ENCODE results near the gene GPSM3.

Gene GPSM3

DNA sequence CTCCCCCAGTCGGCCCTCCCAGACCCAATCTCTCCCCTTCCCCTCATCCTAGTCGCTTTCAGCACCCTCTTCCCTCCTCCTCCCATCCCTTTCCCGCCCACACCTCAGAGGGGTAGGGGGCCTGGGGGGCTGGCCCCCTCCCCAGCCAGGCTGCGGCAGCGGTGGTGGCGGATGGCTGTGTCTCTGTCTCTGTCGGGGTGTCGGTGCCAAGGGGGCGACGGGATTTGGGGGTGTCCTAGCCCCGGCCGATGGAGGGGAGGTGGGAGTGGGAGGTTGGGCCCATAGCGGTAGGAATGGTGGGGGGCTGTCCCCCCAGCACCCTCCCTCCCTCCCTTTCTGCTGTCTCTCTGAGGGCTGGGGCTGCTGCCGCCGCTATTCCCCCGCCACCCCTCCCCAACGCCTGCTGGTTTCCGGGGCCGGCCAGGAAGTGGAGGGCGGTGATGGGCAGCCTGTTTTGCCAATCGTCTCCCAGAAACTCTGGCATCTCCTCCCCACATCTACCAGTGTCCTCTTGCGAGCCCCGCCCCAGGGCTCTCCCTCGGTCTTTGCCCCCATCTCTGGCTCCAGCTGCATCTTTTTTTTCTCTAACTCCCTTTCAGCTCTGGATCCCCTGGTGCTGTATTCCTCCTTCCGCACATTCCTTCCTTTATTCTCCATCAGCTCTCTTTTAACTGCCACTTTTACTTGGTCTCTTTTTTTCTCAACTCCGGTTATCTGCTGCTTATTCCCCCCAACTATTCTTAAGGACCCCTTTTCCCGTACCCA, 16.6 kb downstream of the GPSM3 start, which contains the start of gene AGPAT1:
AGPAT1 (minus strand) TSS at position 374 of the 765 bp plus-strand sequence. CDS start 4,588 bp downstream, outside the sequence.
- Histone ChIP-seq H3K27me3 (ENCODE audit: insufficient read depth, low read length, poor library complexity) (no peaks in the 10 kb centered on the region), H2BK120ac (ENCODE audit: low read depth, low read length) (no peak within 1 kb of the TSS), H3K27ac (ENCODE audit: low read depth, low read length) (peak within 1 kb of the TSS; percentile 89), H3K4me2 (ENCODE audit: low read length) (peak within 1 kb of the TSS; percentile 90), H4K8ac (ENCODE audit: low read depth, low read length) (no peak within 1 kb of the TSS), H3K56ac (ENCODE audit: low read length) (peak within 1 kb of the TSS; percentile 98), H3K36me3 (ENCODE audit: control insufficient read depth, insufficient read depth, low read length) (peaks cover 1% of the 10 kb centered on the region), H3K4me1 (ENCODE audit: control insufficient read depth, low read depth, low read length) (peaks cover 17% of the 10 kb centered on the region), H2AK5ac (ENCODE audit: low read length) (peak within 1 kb of the TSS; percentile 97), H2BK5ac (ENCODE audit: low read length) (peak within 1 kb of the TSS; percentile 27), H3K79me1 (ENCODE audit: low read length) (peaks cover 27% of the 10 kb centered on the region), H3K9ac (ENCODE audit: low read length) (peak within 1 kb of the TSS; percentile 88), H3K79me2 (ENCODE audit: control insufficient read depth, insufficient read depth, low read length) (peaks cover 37% of the 10 kb centered on the region), H3K4ac (ENCODE audit: low read depth, low read length) (peak within 1 kb of the TSS; percentile 73), H3K23ac (ENCODE audit: low read length) (no peak within 1 kb of the TSS), H3K4me3 (ENCODE audit: low read length) (peak within 1 kb of the TSS; percentile 44), H3K18ac (ENCODE audit: low read length) (peak within 1 kb of the TSS; percentile 89), H2BK15ac (replicated peaks; ENCODE audit: low read depth) (no peak within 1 kb of the TSS), H4K5ac (ENCODE audit: low read length) (peak within 1 kb of the TSS; percentile 68)
- no CpG with 5 or more reads among the region's 27 CpGs for WGBS (ENCODE audit: extremely low coverage, insufficient coverage, low lambda C conversion rate)
- peak; percentile 98 for DNase-seq

GRCh38 chr6:32175322-32175710, 17.1 kb downstream of the GPSM3 start:
- H2BK120ac ChIP-seq (ENCODE audit: low read depth, low read length) = no peak overlapping the region
- no peak overlapping the region for H3K4ac ChIP-seq (ENCODE audit: low read depth, low read length)
- no peak overlapping the region for H4K8ac ChIP-seq (ENCODE audit: low read depth, low read length)
- H2AK5ac ChIP-seq (ENCODE audit: low read length) = no peak overlapping the region
- no peaks in the 10 kb centered on the region for H3K36me3 ChIP-seq (ENCODE audit: control insufficient read depth, insufficient read depth, low read length)
- H3K79me2 ChIP-seq (ENCODE audit: control insufficient read depth, insufficient read depth, low read length) = peaks cover 37% of the 10 kb centered on the region
- no peak for DNase-seq
- H2BK5ac ChIP-seq (ENCODE audit: low read length) = no peak overlapping the region
- H2BK15ac ChIP-seq (replicated peaks; ENCODE audit: low read depth) = no peak overlapping the region
- peak overlapping the region; percentile 90 for H3K4me2 ChIP-seq (ENCODE audit: low read length)
- H3K23ac ChIP-seq (ENCODE audit: low read length) = no peak overlapping the region
- WGBS (ENCODE audit: extremely low coverage, insufficient coverage, low lambda C conversion rate) = no CpG with 5 or more reads among the region's 2 CpGs
- H3K56ac ChIP-seq (ENCODE audit: low read length) = peak overlapping the region; percentile 98
- H3K4me1 ChIP-seq (ENCODE audit: control insufficient read depth, low read depth, low read length) = peaks cover 17% of the 10 kb centered on the region
- H4K5ac ChIP-seq (ENCODE audit: low read length) = no peak overlapping the region
- peak overlapping the region; percentile 44 for H3K4me3 ChIP-seq (ENCODE audit: low read length)
- H3K79me1 ChIP-seq (ENCODE audit: low read length) = peaks cover 27% of the 10 kb centered on the region
- H3K27me3 ChIP-seq (ENCODE audit: insufficient read depth, low read length, poor library complexity) = no peaks in the 10 kb centered on the region
- no peak overlapping the region for H3K27ac ChIP-seq (ENCODE audit: low read depth, low read length)
- H3K18ac ChIP-seq (ENCODE audit: low read length) = peak overlapping the region; percentile 89
- peak overlapping the region; percentile 78 for H3K9ac ChIP-seq (ENCODE audit: low read length)

DNA sequence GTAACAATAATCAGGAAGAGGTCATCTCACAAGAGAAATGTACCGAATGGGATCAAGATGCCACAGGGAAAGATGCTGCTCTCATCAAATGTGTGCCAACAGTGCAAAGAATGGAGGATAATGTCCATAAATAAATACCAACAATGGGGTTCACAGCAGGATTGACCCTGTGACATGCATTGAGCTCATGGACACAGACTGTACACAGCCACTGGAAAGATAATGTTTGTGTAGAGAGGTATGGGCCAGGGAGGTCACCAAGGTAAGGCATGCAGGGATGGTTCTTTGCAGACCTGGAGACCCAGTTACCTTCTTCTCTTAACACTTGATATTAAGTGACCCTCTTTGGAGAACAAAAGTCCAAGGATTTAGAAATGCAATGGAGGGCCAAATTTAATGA, 18.0 kb downstream of the GPSM3 start:
- H3K27me3 ChIP-seq (ENCODE audit: insufficient read depth, low read length, poor library complexity) = no peaks in the 10 kb centered on the region
- H3K4ac ChIP-seq (ENCODE audit: low read depth, low read length) = no peak overlapping the region
- H3K56ac ChIP-seq (ENCODE audit: low read length) = no peak overlapping the region
- no peak overlapping the region for H2BK120ac ChIP-seq (ENCODE audit: low read depth, low read length)
- H4K5ac ChIP-seq (ENCODE audit: low read length) = no peak overlapping the region
- no peak overlapping the region for H2BK15ac ChIP-seq (replicated peaks; ENCODE audit: low read depth)
- H3K9ac ChIP-seq (ENCODE audit: low read length) = no peak overlapping the region
- H3K4me1 ChIP-seq (ENCODE audit: control insufficient read depth, low read depth, low read length) = peaks cover 17% of the 10 kb centered on the region
- H3K23ac ChIP-seq (ENCODE audit: low read length) = no peak overlapping the region
- H3K27ac ChIP-seq (ENCODE audit: low read depth, low read length) = no peak overlapping the region
- H4K8ac ChIP-seq (ENCODE audit: low read depth, low read length) = no peak overlapping the region
- WGBS (ENCODE audit: extremely low coverage, insufficient coverage, low lambda C conversion rate) = no CpG with 5 or more reads among the region's 1 CpG
- peaks cover 37% of the 10 kb centered on the region for H3K79me2 ChIP-seq (ENCODE audit: control insufficient read depth, insufficient read depth, low read length)
- no peak overlapping the region for H3K18ac ChIP-seq (ENCODE audit: low read length)
- no peak overlapping the region for H3K4me2 ChIP-seq (ENCODE audit: low read length)
- H2AK5ac ChIP-seq (ENCODE audit: low read length) = no peak overlapping the region
- no peak overlapping the region for H3K4me3 ChIP-seq (ENCODE audit: low read length)
- peaks cover 27% of the 10 kb centered on the region for H3K79me1 ChIP-seq (ENCODE audit: low read length)
- H2BK5ac ChIP-seq (ENCODE audit: low read length) = no peak overlapping the region
- peaks cover 2% of the 10 kb centered on the region for H3K36me3 ChIP-seq (ENCODE audit: control insufficient read depth, insufficient read depth, low read length)
- DNase-seq = no peak

GRCh38 chr6:32173051-32173727, 19.3 kb downstream of the GPSM3 start:
- no peak overlapping the region for H3K23ac ChIP-seq (ENCODE audit: low read length)
- no peak overlapping the region for H3K27ac ChIP-seq (ENCODE audit: low read depth, low read length)
- H4K8ac ChIP-seq (ENCODE audit: low read depth, low read length) = no peak overlapping the region
- peak overlapping the region; percentile 12 for H3K9ac ChIP-seq (ENCODE audit: low read length)
- H3K4me2 ChIP-seq (ENCODE audit: low read length) = no peak overlapping the region
- H3K36me3 ChIP-seq (ENCODE audit: control insufficient read depth, insufficient read depth, low read length) = peaks cover 2% of the 10 kb centered on the region
- no peak overlapping the region for H3K18ac ChIP-seq (ENCODE audit: low read length)
- H4K5ac ChIP-seq (ENCODE audit: low read length) = no peak overlapping the region
- no peak overlapping the region for H2AK5ac ChIP-seq (ENCODE audit: low read length)
- no CpG with 5 or more reads among the region's 4 CpGs for WGBS (ENCODE audit: extremely low coverage, insufficient coverage, low lambda C conversion rate)
- H2BK120ac ChIP-seq (ENCODE audit: low read depth, low read length) = no peak overlapping the region
- no peaks in the 10 kb centered on the region for H3K27me3 ChIP-seq (ENCODE audit: insufficient read depth, low read length, poor library complexity)
- H3K56ac ChIP-seq (ENCODE audit: low read length) = no peak overlapping the region
- no peak overlapping the region for H2BK15ac ChIP-seq (replicated peaks; ENCODE audit: low read depth)
- peaks cover 24% of the 10 kb centered on the region for H3K79me1 ChIP-seq (ENCODE audit: low read length)
- H2BK5ac ChIP-seq (ENCODE audit: low read length) = no peak overlapping the region
- peaks cover 31% of the 10 kb centered on the region for H3K79me2 ChIP-seq (ENCODE audit: control insufficient read depth, insufficient read depth, low read length)
- peak; percentile 84 for DNase-seq
- peaks cover 15% of the 10 kb centered on the region for H3K4me1 ChIP-seq (ENCODE audit: control insufficient read depth, low read depth, low read length)
- no peak overlapping the region for H3K4ac ChIP-seq (ENCODE audit: low read depth, low read length)
- H3K4me3 ChIP-seq (ENCODE audit: low read length) = no peak overlapping the region

GRCh38 chr6:32171234-32171633, 21.2 kb downstream of the GPSM3 start:
- Histone ChIP-seq H3K79me1 (ENCODE audit: low read length) (peaks cover 24% of the 10 kb centered on the region), H3K23ac (ENCODE audit: low read length) (no peak overlapping the region), H3K56ac (ENCODE audit: low read length) (no peak overlapping the region), H3K36me3 (ENCODE audit: control insufficient read depth, insufficient read depth, low read length) (peaks cover 2% of the 10 kb centered on the region), H3K4me2 (ENCODE audit: low read length) (no peak overlapping the region), H3K27me3 (ENCODE audit: insufficient read depth, low read length, poor library complexity) (no peaks in the 10 kb centered on the region), H3K27ac (ENCODE audit: low read depth, low read length) (no peak overlapping the region), H3K18ac (ENCODE audit: low read length) (no peak overlapping the region), H3K4ac (ENCODE audit: low read depth, low read length) (no peak overlapping the region), H2AK5ac (ENCODE audit: low read length) (no peak overlapping the region), H3K4me1 (ENCODE audit: control insufficient read depth, low read depth, low read length) (peaks cover 10% of the 10 kb centered on the region), H4K5ac (ENCODE audit: low read length) (no peak overlapping the region), H2BK15ac (replicated peaks; ENCODE audit: low read depth) (no peak overlapping the region), H3K4me3 (ENCODE audit: low read length) (no peak overlapping the region), H2BK5ac (ENCODE audit: low read length) (no peak overlapping the region), H2BK120ac (ENCODE audit: low read depth, low read length) (no peak overlapping the region), H3K9ac (ENCODE audit: low read length) (no peak overlapping the region), H3K79me2 (ENCODE audit: control insufficient read depth, insufficient read depth, low read length) (peaks cover 29% of the 10 kb centered on the region), H4K8ac (ENCODE audit: low read depth, low read length) (no peak overlapping the region)
- no CpG with 5 or more reads among the region's 6 CpGs for WGBS (ENCODE audit: extremely low coverage, insufficient coverage, low lambda C conversion rate)
- no peak for DNase-seq

Data from mesendoderm (in vitro differentiated cells).